ENCODE data around the gene CEP290.
"Not testable (repeated sequence)": the region's sequence is repeated elsewhere in the genome, so short reads cannot be mapped to it uniquely, and the experiment has no call there.

GRCh38 chr12:88133181-88133580 lies 8.7 kb downstream of the CEP290 start:
- TF ChIP-seq EZH2phosphoT487 (IDR thresholded peaks at IDR 0.05; ENCODE audit: unreplicated experiment); REST (IDR thresholded peaks at IDR 0.05; ENCODE audit: unreplicated experiment); JUNB (IDR thresholded peaks at IDR 0.05; ENCODE audit: unreplicated experiment); POLR2AphosphoS5 (IDR thresholded peaks at IDR 0.05; ENCODE audit: low read depth); EZH2 (IDR thresholded peaks at IDR 0.05; ENCODE audit: low read depth, unreplicated experiment); ZNF114 (CRISPR knock-in tag; IDR thresholded peaks at IDR 0.05); CREB1 (CRISPR knock-in tag; IDR thresholded peaks at IDR 0.05; ENCODE audit: low read depth); NANOG (IDR thresholded peaks at IDR 0.05; ENCODE audit: borderline replicate concordance): not testable (repeated sequence)
- TF ChIP-seq, protein P1, sequence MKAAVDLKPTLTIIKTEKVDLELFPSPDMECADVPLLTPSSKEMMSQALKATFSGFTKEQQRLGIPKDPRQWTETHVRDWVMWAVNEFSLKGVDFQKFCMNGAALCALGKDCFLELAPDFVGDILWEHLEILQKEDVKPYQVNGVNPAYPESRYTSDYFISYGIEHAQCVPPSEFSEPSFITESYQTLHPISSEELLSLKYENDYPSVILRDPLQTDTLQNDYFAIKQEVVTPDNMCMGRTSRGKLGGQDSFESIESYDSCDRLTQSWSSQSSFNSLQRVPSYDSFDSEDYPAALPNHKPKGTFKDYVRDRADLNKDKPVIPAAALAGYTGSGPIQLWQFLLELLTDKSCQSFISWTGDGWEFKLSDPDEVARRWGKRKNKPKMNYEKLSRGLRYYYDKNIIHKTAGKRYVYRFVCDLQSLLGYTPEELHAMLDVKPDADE (IDR thresholded peaks at IDR 0.05), result not testable (repeated sequence)
- TF ChIP-seq, protein P2, sequence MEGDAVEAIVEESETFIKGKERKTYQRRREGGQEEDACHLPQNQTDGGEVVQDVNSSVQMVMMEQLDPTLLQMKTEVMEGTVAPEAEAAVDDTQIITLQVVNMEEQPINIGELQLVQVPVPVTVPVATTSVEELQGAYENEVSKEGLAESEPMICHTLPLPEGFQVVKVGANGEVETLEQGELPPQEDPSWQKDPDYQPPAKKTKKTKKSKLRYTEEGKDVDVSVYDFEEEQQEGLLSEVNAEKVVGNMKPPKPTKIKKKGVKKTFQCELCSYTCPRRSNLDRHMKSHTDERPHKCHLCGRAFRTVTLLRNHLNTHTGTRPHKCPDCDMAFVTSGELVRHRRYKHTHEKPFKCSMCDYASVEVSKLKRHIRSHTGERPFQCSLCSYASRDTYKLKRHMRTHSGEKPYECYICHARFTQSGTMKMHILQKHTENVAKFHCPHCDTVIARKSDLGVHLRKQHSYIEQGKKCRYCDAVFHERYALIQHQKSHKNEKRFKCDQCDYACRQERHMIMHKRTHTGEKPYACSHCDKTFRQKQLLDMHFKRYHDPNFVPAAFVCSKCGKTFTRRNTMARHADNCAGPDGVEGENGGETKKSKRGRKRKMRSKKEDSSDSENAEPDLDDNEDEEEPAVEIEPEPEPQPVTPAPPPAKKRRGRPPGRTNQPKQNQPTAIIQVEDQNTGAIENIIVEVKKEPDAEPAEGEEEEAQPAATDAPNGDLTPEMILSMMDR (conservative IDR thresholded peaks at IDR 0.05; ENCODE audit: low read depth in 2 of 2), result not testable (repeated sequence)

All from GM23338 (cell line).